ENCODE results near the gene ZSWIM4.
"Not testable (repeated sequence)": the region's sequence is repeated elsewhere in the genome, so short reads cannot be mapped to it uniquely, and the experiment has no call there.

Gene ZSWIM4

GRCh38 chr19:13850910-13851733 is 55.9 kb downstream of the ZSWIM4 start:
- DNase-seq: peak; percentile 90

DNA sequence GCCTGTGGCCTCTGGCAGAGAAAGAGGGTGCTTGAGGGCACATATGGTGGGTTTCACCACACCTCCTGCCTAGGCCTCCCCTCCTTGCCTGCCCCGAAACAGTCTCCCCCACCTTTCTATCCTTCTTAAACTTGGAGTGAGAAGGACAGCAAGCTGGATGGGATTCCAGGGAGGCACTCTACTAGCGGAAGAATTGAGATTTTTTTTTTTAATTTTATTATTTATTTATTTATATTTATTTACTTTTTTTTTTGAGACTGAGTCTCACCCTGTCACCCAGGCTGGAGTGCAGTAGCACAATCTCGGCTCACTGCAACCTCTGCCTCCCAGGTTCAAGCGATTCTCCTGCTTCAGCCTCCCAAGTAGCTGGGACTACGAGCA is 56.5 kb downstream of the ZSWIM4 start:
- not testable (repeated sequence) for DNase-seq

- not testable (repeated sequence) for DNase-seq
These were observed 57.0 kb downstream of the ZSWIM4 start for GRCh38 chr19:13852171-13852707.

GRCh38 chr19:13856497-13856896 is 61.3 kb downstream of the ZSWIM4 start:
- no peak for DNase-seq

DNA sequence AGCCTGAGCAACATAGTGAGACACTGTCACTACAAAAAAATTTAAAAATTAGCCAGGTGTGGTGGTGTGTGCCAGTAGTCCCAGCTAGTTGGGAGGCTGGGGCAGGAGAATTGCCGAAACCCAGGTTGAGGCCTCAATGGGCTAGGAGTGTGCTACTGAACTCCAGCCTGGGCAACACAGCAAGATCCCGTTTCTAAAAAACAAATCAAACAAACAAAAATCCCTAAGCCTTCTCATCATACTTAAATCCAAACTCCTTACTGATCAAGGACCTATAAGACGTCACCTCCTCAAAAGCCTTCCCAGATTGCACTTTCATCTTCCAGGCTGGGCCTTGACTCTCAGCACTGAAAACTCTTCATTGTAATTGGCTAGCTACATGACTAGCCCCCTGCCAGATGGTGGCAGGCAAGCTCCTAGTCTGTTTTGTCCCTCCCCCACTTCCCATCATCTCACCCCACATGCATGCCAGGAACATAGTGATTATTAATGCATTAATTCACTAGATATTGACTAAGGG is 64.2 kb downstream of the ZSWIM4 start:
- peak; percentile 32 for DNase-seq

- no peak for DNase-seq
These were observed 65.6 kb downstream of the ZSWIM4 start for GRCh38 chr19:13860679-13861391.

GRCh38 chr19:13861392-13861713 is 66.1 kb downstream of the ZSWIM4 start:
- DNase-seq: no peak

GRCh38 chr19:13861714-13862531 is 66.7 kb downstream of the ZSWIM4 start:
- DNase-seq: peak; percentile 88

DNA sequence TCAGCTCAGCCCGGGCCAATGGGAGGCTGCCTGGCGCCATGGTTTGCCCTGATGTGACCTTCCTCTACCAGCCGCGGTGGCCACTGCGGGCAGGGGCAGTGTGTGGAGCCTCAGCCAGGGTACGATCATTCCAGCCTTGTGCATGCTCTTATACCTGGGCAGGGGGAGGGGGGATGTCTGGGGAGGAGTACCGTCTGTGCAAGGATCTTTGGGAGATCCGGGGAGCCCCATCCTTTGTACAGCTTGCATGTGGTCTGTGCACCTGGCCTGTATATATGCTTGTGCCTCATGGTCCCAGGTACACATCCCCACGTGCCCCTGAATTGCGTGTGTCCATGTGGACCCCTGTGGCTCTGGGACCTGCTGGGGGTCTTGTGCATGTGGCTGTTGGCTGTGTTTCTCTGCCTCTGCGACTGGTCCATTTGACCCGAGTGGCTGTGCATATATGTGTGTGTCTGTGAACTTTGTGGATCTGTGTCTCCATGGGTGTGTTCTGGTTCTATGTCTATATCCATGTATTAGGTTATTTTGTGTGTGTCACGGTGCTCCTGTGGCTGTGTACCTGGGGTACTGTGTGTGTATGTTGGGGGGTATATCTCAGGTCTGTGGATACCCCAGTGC is 68.9 kb downstream of the ZSWIM4 start:
- peak; percentile 58 for DNase-seq

- DNase-seq: peak; percentile 59
These were observed 69.7 kb downstream of the ZSWIM4 start for GRCh38 chr19:13864667-13865570.

GRCh38 chr19:13865571-13866462 is 70.6 kb downstream of the ZSWIM4 start:
- peak; percentile 41 for DNase-seq

- no peak for DNase-seq
These were observed 71.3 kb downstream of the ZSWIM4 start for GRCh38 chr19:13866463-13867046.

DNA sequence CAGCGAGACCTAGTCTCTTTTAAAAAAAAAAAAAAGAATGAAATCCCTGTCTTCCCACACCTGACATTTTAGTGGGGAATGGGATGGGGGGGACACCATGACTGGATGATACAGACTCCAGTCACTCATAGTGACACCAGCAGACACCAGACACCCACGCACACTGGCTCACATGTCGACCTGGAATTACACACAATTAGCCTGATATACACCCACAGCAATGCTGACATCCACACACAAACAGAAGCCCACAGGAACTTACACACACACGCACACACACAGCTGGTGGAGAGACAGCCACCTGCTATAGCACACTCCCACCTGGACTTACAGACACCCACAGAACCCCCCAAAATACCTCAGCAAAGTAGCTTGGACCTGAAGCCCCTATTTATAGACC is 73.4 kb downstream of the ZSWIM4 start:
- DNase-seq: no peak

DNA sequence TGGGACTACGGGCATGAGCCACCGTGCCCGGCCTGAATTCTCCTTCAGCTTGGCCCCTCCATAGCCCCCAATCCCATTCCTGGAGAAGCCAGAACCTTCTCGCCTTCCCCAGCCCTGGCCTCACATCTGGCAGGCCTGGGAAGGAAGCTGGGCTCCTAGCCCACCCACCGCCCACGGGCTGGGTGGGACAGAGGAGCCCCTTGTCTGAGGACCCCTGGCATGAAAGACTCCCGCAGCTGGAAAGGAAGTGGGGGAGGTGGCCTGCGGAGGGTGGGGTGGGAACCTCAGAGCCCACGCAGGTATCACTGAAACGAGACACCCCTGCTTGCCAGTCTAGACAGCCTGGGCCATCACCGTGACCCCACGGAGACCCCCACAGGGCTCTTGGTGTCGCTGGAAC is 74.0 kb downstream of the ZSWIM4 start:
- DNase-seq: no peak

GRCh38 chr19:13870873-13871272 is 75.6 kb downstream of the ZSWIM4 start:
- peak; percentile 19 for DNase-seq

DNA sequence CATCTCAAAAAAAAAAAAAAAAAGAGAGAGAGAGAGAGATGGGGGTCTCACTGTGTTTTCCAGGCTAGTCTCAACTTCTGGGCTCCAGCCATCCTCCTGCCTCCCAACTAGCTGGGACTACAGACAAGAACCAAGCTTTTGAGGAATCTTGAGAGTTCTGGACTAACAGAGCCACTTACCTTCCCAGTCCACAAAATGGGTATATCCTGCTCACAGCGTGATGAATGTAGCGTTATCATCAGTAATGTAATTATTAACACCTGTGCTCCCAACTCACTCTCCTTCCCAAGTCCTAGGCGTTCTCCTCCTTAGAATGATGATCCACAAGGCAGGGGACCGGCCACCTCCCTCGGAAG is 77.1 kb downstream of the ZSWIM4 start:
- no peak for DNase-seq

DNA sequence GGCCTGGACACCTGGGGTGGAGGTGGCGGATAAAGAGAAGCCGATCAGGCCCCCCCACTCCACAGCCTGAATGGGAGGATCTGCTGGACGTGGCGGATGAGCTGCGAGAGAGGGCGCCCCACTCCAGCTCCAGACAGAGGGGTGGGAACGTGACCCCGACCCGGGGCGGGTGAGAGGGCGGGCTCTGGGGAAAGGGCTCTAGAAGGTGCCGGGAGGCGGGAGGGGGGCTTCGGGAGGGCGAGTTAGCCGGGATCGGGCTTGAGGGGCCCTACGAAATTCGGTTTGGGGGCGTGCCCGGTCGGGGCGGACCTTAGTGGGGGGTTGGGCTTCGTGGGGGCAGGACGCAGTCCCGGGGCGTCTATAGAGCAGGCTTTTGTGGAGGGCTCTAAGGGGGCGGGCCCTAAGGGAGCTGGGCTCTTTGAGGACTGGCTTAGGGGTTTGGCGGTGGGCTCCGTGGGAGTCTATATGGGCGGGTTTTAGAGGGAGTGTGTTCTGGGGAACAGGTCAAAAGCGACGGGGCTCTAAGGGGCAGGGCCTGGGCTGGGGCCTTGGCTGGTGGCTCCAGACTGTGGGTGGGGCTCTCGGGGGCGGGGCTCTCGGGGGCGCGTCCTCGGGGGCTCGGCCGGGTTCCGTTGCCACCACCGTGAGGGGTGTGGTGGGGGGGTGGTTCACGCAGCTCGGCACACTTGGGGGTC is 77.6 kb downstream of the ZSWIM4 start:
- peak; percentile 63 for DNase-seq

DNA sequence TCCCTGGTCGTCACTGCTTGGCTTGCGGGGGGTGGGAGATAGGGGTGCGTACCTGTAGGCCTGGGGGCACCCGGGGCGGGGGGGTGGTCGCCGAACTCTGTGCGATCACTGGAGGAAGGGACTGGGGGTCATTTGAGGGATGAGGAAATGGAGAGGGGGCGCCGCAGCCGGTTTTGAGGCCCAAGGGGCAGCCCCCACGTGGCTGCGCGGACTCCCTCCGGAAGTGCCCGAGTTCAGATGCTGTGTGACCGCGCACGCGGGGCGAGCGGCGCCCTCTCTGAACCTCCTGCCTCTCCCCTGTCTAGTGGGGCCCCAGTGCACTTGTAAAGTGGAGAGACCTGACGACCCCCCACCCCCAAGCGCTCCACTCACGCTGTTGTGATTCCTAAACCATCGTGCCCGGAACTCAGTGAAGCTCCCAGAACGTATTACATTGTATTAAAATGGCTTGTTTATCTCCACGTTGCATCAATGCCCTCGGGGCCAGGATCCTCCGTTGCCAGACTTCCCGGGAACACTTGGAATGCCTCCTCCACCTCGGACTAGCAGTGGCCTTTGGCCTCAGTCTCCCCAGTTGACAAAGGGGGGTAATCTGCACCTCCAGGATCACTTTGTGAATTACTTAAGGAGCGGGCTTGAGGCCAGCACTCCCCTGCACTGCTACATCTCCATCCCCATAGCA is 78.7 kb downstream of the ZSWIM4 start:
- DNase-seq: no peak

DNA sequence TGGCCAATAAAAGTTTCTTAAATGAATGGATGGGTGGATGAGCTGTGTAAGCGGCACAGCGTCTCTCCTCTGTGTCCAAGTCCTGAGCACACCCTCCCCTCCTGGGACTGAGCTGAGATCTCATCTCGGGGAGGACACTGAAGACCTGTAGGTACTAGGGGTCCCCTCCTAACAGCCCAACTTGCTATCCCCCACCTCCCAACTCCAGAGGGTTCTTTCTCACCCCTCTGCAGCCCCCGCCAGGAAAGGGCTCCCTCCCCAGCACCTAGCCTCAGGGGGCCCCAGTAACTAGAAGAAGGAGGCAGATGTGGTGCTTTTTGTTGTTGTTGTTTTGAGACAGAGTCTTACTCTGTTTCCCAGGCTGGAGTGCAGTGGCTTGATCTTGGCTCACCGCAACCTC is 80.6 kb downstream of the ZSWIM4 start:
- DNase-seq: no peak
